Esophagus (tissue), 2 donors: ENCODE data around the gene OGFOD3. TPM values are rescaled to one million over a fixed set of nuclear protein-coding genes. Genes with fewer than 3 reads are reported as not detected.

Experiments used
- H3K27ac ChIP-seq, 2 donors: one replicate each; pipeline ENCODE4 v1.5.1; 2013; ENCODE audit warnings: low read depth in 2 of 2, mild to moderate bottlenecking in 2 of 2, inconsistent platforms in 1 of 2, low read length in 1 of 2, moderate library complexity in 1 of 2
- H3K27me3 ChIP-seq, 2 donors: one replicate each; pipeline ENCODE4 v1.6.1; 2013; ENCODE audit warnings: low read length in 2 of 2, control low read depth in 1 of 2, mild to moderate bottlenecking in 1 of 2; ENCODE audit not compliant: insufficient read depth in 2 of 2, control insufficient read depth in 1 of 2
- H3K36me3 ChIP-seq, 2 donors: one replicate each; pipeline ENCODE4 v1.6.1; 2013; ENCODE audit warnings: low read length in 1 of 2; ENCODE audit not compliant: control insufficient read depth in 2 of 2, insufficient read depth in 2 of 2
- H3K4me1 ChIP-seq, 2 donors: one replicate each; pipeline ENCODE4 v1.6.1; 2013; ENCODE audit warnings: low read length in 1 of 2; ENCODE audit not compliant: control insufficient read depth in 2 of 2, insufficient read depth in 2 of 2
- H3K4me3 ChIP-seq, 2 donors: one replicate each; pipeline ENCODE4 v1.5.1; 2013; ENCODE audit warnings: low read length in 2 of 2, mild to moderate bottlenecking in 2 of 2, low read depth in 1 of 2, moderate library complexity in 1 of 2
- H3K9me3 ChIP-seq, 2 donors: one replicate each; pipeline ENCODE4 v1.6.1; 2013; ENCODE audit warnings: mild to moderate bottlenecking in 2 of 2, low read depth in 1 of 2, low read length in 1 of 2, moderate library complexity in 1 of 2; ENCODE audit not compliant: control insufficient read depth in 2 of 2, insufficient read depth in 1 of 2
- WGBS, 2 donors: extraction: QIAGEN DNeasy Blood & Tissue Kit; methylation state at CpG; one replicate each; pipeline ENCODE4 v1.1.7; 2013; 5-methylcytosine and 5-hydroxymethylcytosine counted together
- polyA plus RNA-seq, 2 donors: library from polyadenylated mRNA; stranded (reverse); fragments of 200-250 nt; gene quantifications; one replicate each; pipeline ENCODE4 v1.2.3, GENCODE V29; 2013
- donor health status: healthy with polysubstance abuse.
- donor health status: Bipolar disorder and iron deficiency.

Gene OGFOD3
- polyA plus RNA-seq, 2 donors = 11.4 to 11.6 TPM

DNA sequence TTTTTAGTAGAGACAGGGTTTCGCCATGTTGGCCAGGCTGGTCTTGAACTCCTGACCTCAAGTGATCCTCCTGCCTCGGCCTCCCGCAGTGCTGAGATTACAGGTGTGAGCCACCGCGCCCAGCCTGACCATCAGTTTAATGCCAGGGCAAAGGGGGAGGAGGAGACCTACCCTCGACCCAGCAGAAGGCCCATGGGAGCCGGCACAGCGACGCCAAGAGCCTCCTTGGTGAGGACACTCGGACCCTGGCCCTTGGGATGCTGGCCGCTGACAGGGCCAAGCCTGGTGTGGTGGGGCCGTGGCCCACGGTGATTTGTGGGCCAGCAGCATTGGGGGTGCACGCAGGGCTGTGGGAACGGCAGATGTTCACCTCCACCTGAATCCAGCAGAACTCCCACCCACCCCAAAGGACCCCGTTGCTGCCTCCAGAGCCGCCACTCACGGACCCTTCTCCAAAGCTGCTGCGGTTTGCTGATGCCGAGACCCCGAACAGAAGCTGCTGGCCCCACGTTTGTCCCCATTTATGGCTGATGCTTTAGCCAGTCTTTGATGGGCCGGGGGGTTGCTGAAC is 26.8 kb downstream of the OGFOD3 start:
- H3K9me3 ChIP-seq = no peaks in the 10 kb centered on the region
- 95% methylated on average over 23 of the region's 23 CpGs for WGBS, 2 donors
- no peak overlapping the region for H3K4me3 ChIP-seq
- no peak overlapping the region for H3K27ac ChIP-seq
- peaks cover 2 to 13% of the 10 kb centered on the region in 2 donors for H3K4me1 ChIP-seq
- H3K36me3 ChIP-seq = peaks cover 0 to 22% of the 10 kb centered on the region in 2 donors
- H3K27me3 ChIP-seq = peaks cover 0 to 8% of the 10 kb centered on the region in 2 donors

DNA sequence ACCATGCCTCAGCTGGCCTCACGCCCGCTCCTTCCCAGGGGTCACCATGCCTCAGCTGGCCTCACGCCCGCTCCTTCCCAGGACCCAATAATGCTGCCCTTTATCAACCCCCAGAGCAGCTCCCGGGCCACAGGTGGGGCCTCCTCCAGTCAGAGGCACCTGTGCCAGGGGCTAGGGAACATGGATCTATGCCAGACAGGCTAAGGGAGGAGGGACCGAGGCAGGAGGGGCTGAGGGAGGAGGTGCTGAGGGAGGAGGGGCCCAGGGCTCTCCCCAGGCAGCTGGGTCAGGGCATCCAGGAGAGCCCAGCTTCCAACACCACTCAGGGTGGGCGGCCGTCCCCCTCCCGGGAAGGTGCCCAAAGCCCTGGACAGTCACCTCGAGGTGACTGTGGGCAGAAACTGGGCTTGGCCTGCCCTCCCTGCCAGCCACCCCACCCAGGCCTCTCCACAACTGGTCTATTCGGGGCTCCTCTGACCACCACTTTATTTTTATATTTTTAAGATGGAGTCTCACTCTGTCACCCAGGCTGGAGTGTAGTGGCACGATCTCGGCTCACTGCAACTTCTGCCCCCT is 27.4 kb downstream of the OGFOD3 start:
- H3K27me3 ChIP-seq = peaks cover 0 to 8% of the 10 kb centered on the region in 2 donors
- peaks cover 2 to 15% of the 10 kb centered on the region in 2 donors for H3K4me1 ChIP-seq
- H3K36me3 ChIP-seq = peaks cover 0 to 22% of the 10 kb centered on the region in 2 donors
- no peaks in the 10 kb centered on the region for H3K9me3 ChIP-seq
- no peak overlapping the region for H3K4me3 ChIP-seq
- no peak overlapping the region for H3K27ac ChIP-seq
- 87 to 90% methylated on average over 12 to 13 of the region's 13 CpGs for WGBS, 2 donors

DNA sequence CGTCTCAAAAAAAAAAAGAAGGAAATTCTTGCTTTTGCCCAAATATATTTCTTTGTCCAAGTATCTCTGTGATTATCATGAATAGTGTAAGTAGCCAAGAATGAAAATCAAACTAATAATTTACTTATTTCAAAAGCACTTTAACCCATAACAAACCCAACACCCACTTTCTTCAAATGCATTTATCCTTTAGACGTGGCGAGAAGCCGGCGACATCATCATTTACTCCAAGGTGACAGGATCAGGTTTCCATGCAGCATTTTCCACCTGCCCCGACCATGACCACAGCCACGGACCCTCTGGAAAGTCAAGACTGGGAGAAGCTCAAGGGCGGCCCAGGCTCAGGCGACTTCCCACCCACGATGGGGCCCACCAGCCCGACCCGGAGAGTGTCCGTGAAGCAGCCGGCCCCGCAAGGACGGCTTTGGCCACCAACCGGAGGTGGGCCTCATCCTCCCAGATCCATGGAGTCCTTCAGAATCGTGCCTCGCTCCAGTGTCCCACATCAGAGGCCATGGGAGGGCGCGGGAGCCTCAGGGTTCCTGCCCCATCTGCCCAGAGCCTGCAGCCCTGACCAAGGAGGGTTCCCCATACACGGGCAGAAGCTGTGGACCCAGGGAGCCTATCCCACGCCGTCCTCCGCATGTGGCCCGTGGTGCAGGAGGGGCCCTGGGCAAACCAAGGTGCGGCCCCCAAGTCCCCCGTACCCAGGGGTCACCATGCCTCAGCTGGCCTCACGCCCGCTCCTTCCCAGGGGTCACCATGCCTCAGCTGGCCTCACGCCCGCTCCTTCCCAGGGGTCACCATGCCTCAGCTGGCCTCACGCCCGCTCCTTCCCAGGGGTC is 28.1 kb downstream of the OGFOD3 start:
- Histone ChIP-seq H3K27me3 (peaks cover 0 to 13% of the 10 kb centered on the region in 2 donors), H3K27ac (no peak overlapping the region), H3K9me3 (no peaks in the 10 kb centered on the region), H3K4me1 (peaks cover 2 to 15% of the 10 kb centered on the region in 2 donors), H3K4me3 (no peak overlapping the region), H3K36me3 (peaks cover 0 to 22% of the 10 kb centered on the region in 2 donors)
- 95% methylated on average over 27 to 32 of the region's 34 CpGs for WGBS, 2 donors

DNA sequence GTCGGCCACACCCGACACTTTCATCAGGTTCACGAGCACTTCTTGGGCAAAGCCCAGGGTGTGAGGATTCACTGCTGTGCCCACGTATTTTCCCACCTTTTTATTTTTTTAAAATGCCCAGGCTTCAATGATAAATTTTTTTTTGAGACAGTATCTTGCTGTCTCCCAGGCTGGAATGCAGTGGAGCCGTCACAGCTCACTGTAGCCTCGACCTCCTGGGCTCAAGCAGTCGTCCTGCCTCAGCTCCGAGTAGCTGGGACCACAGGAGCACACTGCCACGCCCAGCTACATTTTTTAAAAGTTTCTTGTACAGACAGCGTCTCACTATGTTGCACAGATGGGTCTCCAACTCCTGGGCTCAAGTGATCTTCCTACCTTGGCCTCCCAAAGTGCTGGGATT is 29.0 kb downstream of the OGFOD3 start:
- Histone ChIP-seq H3K27me3 (peaks cover 0 to 13% of the 10 kb centered on the region in 2 donors), H3K36me3 (peaks cover 0 to 22% of the 10 kb centered on the region in 2 donors), H3K9me3 (no peaks in the 10 kb centered on the region), H3K4me3 (no peak overlapping the region), H3K27ac (no peak overlapping the region), H3K4me1 (peaks cover 2 to 22% of the 10 kb centered on the region in 2 donors)
- 74 to 80% methylated on average over 10 of the region's 10 CpGs for WGBS, 2 donors

DNA sequence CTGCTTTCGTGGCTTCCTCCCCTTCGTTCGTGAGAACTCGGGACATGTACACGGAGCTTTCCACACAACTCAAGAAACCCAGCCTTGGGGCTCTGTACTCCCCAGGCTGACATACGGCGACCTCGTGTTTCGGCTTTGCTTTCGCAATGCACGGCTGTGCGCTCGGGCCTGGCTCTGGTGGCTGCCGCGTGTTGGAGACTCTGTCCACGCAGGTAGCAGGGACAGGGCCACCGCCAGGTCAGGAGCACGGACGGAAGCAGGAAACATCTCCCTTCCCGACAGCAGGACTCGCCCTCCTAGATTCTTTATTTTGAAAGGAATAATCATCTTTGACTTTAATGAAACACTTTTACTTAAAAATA is 29.5 kb downstream of the OGFOD3 start:
- H3K27ac ChIP-seq = no peak overlapping the region
- 84 to 85% methylated on average over 21 of the region's 21 CpGs for WGBS, 2 donors
- H3K9me3 ChIP-seq = no peaks in the 10 kb centered on the region
- H3K4me1 ChIP-seq = peaks cover 2 to 26% of the 10 kb centered on the region in 2 donors
- no peak overlapping the region for H3K4me3 ChIP-seq
- peaks cover 0 to 22% of the 10 kb centered on the region in 2 donors for H3K36me3 ChIP-seq
- peaks cover 0 to 13% of the 10 kb centered on the region in 2 donors for H3K27me3 ChIP-seq

DNA sequence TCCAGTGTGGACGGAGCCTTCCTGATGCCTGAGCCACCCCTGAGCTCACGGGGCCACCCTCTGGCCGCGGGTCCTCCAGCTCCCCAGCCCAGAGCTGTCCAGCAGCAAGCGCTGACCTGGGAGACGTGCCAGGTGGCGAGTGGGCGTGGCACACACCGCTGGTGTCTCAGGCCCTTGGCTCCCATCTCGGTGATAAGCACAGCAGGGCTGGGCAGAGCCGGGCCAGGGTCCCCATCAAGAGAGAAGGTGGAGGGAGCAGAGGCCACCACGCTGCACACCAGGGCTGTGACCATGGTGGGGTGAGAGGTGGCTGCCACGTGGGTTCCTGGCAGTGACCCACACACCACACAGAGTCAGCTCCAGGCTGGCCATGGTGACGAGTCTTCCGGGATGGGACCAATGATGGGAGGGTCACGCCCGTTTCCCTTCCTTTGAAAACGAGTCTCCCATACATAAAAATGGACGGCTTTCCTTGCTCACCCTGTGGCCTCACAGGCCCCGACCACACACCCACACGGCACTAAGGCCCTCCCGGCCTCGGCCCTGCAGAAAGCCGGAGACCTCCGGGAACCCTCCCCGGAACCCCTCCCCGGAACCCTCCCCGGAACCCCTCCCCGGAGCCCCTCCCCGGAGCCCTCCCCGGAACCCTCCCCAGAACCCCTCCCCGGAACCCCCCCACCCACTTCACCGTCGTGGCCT is 30.0 kb downstream of the OGFOD3 start:
- WGBS, 2 donors = 59 to 69% methylated on average over 23 to 34 of the region's 34 CpGs
- peaks cover 0 to 18% of the 10 kb centered on the region in 2 donors for H3K36me3 ChIP-seq

DNA sequence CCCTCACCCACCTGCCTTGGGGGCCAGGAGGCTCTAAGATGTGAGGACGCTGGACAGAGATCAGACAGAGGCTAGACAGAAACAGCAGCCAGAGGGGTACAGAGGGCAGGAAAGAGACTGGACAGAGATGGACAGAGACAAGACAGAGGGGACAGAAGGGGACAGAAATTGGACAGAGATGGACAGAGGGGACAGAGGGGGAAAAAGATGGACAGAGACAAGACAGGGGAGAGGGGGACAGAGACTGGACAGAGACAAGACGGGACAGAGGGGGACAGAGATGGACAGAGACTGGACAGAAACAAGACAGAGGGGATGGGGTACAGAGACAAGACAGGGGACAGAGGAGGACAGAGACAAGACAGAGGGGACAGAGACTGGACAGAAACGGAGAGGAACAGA is 30.7 kb downstream of the OGFOD3 start:
- peaks cover 0 to 13% of the 10 kb centered on the region in 2 donors for H3K27me3 ChIP-seq
- H3K4me1 ChIP-seq = peaks cover 2 to 26% of the 10 kb centered on the region in 2 donors
- 60 to 64% methylated on average over 3 of the region's 3 CpGs for WGBS, 2 donors

More for the DNA sequence above, 30.0 kb downstream of the OGFOD3 start:
- H3K4me1 ChIP-seq = peaks cover 2 to 26% of the 10 kb centered on the region in 2 donors
- no peak overlapping the region for H3K27ac ChIP-seq
- H3K27me3 ChIP-seq = peaks cover 0 to 13% of the 10 kb centered on the region in 2 donors
- H3K9me3 ChIP-seq = no peaks in the 10 kb centered on the region
- no peak overlapping the region for H3K4me3 ChIP-seq

DNA sequence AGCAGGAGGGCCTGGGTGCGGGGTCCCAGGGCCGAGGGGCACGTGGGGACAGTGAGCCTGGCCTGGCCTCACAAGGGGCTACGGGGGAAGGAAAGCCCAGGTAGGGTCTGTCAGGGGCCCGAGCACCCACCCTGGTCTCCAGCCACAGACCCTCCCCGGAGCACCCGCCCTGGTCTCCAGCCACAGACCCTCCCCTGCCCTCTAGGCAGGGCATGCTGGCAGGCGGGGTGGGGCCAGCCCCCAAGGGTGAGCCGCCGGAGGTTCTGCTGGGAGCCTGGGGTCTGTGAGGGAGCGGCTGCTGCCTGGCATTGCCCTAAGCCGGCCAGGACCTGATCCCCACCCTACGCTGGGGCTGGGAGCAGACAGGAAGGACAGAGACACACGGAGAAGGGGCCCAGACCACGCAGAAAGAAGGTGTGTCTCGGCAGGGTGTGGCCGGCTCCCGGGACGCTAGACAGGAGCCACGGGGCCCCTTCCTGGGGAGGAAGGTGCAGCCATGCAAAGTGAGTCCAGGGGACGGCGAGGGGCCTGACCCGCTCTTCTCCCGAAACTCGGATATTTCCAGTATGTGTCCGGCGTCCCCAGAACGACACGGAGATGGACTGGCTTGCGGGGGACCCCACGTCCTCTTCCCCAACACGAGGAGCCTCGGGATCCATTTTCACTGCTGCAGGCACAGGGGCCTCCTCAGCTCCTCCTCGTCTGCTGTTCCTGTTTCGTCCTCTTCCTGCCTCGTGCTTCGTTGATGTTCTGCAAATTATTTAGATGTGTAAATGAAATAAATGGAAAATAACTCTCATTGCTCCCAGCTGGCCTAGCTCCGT is 31.3 kb downstream of the OGFOD3 start:
- H3K27me3 ChIP-seq = peaks cover 0 to 13% of the 10 kb centered on the region in 2 donors
- H3K4me1 ChIP-seq = peaks cover 2 to 26% of the 10 kb centered on the region in 2 donors
- H3K9me3 ChIP-seq = no peaks in the 10 kb centered on the region
- no peak overlapping the region for H3K4me3 ChIP-seq
- 33 to 46% methylated on average over 35 to 38 of the region's 38 CpGs for WGBS, 2 donors
- H3K27ac ChIP-seq = no peak overlapping the region
- peaks cover 0 to 8% of the 10 kb centered on the region in 2 donors for H3K36me3 ChIP-seq

More for the DNA sequence above, 30.7 kb downstream of the OGFOD3 start:
- Histone ChIP-seq H3K36me3 (peaks cover 0 to 14% of the 10 kb centered on the region in 2 donors), H3K4me3 (no peak overlapping the region), H3K9me3 (no peaks in the 10 kb centered on the region), H3K27ac (no peak overlapping the region)
